Fibroblast of skin of right quadriceps (primary cell): ENCODE data around the gene MTARC2.

Experiments used
- DNase-seq: peaks from one replicate; pipeline ENCODE4 v3.0.0-alpha.2; 2013

The MTARC2 gene

DNA sequence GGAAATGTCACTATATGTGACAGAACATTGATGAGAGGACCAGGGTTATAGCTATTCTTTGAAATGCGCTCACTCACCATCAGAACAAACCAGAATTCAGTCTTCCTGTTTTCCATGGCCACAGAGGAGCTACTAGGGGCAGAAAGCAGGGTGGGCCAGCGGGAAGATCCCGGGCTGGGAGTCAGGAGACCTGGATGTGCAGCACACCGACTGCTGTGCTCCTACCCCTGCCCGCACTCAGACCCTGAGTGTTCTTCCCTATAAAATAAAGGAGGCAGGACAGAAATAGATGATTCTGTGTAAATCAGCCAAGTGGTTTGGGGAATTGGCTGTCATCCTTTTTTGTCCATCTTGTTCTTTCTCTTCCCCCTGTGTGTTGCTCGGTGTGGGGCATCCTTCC lies 59.6 kb downstream of the MTARC2 start:
- no peak for DNase-seq

DNA sequence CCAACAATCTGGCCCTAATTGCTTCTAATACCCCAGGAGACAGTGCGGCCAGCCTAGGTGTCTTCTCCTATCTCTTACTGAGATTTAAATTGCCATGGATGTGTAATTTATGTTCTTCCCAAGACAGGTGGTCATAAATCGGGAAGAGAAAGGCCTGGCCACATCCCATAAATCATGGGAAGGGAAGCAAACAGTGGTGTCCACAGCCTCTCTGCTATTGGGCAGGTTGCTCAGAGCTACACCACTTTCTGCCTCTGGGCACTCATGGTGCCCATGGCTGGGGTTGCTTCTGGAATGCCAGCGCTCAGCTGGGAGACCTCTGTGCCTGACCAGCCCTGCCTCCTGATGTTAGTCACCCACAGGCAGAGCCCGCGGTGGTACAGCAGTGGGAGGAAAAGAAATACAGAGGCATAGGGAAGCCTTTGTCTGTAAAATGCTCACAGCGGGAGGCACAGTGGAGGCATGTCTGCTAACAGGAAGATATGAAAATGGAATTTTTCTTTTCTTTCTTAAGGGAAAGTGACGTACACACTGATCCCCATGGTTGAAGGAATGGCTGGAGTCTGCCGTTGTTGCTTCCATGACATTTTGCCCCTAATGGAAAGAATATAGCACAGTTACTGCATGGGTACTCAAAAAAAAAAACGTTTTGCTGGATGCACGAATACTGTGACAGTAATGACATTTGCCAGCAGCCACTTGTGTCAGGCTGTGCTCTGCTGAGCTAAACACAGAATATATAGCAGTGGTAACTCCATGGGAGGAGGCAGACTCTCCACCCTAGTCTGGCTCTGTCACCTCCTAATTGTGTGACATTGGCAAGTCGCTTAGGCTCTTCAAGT lies 60.4 kb downstream of the MTARC2 start:
- DNase-seq, result no peak

DNA sequence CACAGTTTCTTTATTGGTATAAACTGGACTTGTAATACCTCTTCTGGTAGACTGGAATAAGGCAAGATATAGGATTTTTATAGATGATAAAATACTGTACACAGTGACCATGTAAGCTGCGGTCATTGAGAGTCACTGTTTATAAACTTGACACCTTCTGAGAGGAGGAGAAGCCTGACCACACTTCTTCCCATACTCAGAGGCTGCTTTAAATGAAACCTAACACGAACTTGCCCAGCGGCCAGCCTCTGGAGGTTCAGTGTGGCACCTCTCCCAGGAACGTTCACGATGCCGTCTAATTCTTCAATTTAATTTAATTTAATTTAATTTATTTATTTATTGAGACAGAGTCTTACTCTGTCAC lies 61.0 kb downstream of the MTARC2 start:
- DNase-seq, result no peak

DNA sequence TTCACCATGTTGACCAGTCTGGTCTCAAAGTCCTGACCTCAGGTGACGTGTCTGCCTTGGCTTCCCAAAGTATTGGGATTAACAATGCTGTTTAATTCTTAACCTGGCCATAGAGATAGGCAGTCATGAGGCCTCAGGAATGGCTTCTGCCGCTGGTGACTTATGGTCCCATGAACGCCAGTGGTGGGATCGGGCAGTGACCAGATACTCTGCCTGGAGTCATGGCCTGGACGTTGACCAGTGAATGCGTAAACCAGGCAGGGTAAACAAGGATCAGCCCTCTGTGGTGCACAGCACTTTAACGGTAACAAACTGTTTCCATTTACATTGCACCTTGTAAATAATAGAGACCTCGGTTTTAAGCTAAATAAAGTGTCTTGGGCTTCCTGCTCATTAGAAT lies 61.6 kb downstream of the MTARC2 start:
- DNase-seq, result no peak

DNA sequence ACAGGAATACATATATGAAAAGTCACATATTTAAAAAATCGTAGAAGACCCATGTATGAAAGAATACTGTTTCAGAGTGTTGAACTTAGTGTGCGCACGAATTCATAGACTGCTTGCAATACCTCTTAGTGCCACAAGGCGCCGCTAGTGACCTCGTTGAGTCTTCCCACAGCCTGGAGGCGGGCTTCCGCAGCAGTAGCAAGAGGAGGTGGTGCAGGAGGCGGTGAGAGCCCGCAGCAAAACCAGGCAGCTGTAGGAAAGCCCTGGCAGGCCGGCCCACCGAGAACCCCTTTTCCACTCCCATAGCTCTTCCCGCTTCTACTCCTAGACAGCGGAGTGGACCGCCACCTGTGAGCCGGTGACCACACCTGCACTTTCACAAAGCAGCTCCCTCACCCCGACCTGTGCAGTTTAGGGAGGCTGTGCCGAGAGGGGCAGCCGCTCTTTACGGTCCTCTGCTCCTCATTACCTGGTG lies 62.1 kb downstream of the MTARC2 start:
- peak; percentile 80 for DNase-seq

DNA sequence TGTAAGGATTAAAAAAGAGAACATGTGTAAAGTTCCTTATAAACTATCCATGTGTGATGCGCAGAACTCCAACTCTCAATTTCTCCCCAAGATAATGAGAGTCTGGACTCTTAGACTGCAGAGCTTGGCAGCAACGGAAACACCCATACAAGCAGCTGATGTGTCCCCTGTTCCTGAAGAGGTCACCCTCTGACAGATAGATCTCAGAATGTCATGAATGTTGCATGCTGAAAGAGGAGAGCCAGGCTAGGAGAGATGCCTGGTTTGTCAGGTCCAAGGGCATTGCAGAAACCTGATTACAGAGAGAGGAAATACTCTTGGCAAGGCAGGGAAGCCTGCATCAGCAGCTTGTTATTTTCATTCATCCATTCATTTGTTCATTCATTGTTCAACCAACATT lies 62.8 kb downstream of the MTARC2 start:
- no peak for DNase-seq

DNA sequence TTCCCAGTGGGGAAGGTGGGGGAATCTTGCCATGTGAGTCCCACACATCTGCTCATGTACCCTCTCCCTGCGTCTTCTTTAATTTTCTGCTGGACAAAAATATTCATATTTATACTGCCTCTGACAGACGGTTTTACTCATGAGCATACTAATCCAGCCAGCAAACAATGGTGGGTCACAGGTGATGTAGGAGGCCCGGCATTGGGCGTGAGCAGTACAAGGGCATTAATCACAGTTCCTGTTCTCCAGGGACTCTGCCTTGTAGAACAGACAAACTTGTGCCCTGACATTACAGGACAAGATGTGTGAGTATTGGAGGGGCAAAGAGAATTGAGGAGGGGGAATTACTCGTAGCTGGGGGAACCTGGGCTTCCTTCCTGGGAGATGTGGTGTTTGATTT lies 63.6 kb downstream of the MTARC2 start:
- DNase-seq, result no peak

DNA sequence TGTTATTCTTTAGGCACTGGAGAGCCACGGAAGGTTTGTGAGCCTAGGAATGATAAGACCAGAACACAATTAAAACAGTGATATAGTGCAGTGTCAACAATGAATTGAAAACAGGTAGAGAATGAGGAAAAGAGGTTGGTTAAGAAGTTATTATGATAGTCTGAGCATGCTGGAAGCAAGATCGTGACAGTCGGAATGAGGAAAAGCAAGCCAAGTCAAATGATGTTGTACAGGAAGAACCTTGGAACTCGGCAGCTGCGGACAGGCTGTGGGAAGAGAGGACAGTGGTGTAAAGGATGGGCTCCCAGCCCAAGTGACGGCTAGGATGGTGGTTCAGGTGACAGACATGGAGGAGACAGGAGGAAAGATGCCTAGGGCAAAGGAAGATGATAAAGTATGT lies 64.2 kb downstream of the MTARC2 start:
- DNase-seq, result no peak

DNA sequence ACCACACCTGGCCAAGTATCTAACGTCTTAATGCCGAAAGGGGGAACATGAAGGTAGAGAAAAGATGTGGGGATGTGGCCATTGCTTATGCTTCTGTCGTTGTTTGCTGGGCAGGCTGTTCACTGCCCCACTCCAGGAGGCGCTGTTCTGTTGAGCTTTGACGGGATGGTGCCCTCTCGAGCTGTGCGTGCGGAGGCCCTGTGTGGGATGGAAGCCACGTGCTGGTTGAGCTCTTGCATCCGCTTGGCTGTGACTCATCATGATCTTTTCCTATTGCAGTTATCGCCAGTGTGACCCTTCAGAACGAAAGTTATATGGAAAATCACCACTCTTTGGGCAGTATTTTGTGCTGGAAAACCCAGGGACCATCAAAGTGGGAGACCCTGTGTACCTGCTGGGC lies 64.9 kb downstream of the MTARC2 start:
- DNase-seq, result no peak

DNA sequence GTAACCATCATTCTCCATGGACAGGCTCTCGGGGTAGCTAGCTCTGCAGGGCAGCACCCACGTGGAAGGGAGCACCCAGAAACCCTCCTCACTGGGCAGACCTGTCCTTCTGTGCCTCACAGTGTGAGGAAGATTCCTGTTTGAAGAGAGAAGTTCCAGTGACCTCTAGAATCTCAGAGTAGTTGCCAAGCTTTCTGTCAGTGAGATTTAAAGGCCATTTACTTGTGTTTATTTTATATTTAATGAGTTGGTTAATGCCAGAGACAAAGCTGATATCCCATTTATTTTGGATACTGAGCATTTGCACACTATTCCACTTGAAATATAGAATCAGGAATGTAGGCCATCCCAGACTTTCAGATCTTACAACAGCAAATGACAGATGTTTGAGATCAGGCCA lies 67.3 kb downstream of the MTARC2 start:
- DNase-seq, result no peak

DNA sequence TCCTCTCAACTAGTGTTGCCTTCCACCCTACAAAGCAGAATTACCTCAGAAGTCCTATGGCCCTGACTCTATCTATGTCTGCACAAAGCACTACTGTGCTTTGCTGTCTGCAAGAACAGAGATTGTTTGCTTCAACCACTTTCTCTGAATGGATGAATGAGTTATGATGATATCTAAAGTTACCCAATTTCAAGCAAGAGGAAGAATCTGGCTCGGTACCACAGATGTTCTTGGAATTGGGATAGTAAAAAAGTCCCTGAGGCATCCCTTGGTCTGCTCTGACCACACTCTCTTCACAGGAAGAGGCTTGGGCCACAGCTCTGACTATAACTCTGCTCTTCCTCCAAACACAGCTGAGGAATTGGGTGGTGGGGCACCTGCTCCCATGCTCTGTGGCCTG lies 69.8 kb downstream of the MTARC2 start:
- peak; percentile 33 for DNase-seq

DNA sequence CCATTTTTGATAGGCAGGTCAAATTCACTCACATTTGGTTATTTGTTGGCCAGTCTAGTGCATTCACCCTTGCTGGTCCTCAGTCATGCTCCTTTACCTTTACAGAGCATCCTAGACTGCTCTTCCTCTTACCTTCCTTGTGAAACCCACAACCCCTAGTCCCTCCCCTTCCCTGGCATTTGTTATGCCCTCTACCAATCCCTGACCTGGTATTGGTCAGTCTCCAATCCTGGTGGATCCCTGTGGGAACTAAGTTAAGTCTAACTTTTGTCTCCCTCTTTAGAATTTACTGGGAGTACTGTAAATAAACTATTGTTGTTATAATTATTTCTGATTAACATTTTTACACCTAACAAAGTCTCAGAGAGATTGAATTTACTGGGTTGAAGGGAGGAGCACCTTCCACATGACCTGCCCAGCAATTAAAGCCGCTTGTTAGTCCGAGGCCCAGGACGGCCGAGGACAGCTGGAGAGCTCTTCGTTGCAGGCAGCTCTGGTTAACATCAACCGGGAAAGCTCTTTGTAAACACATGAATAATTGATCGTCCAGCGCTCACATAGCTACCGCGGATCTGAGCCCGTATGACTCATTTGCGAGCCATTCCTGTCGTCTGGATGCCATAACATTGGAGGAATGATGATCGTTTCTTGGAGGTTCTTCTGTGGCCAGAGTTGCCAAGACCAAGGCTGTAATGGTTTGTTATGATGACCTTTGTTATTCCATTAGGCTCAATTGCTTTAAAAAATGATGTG lies 70.5 kb downstream of the MTARC2 start:
- DNase-seq, result peak; percentile 87

DNA sequence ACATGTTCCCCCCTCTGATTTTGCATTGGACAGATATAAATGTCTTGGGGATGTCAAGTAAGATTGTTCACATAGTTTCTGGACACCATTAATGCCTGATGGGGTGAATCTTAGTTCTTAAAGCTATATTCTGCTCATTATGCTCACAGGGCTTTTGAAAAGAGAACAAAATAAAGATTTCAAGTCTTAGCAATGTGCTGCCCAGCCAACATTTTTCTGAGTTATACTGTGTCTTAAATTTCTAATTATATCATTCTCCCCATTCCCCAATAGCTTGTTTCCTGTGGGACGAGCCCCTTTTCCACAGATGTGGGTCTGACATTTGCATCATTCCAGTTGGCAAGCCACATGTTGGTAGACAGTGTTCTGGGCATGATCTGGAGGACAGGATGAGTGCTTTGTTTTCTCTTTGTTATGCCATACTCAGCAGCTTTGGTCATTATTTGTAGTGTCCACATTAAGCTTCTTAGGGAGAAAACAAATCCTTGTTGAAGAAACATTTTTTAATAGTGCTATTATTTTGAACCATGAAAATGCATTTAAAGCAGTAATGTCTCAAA lies 71.4 kb downstream of the MTARC2 start:
- no peak for DNase-seq

DNA sequence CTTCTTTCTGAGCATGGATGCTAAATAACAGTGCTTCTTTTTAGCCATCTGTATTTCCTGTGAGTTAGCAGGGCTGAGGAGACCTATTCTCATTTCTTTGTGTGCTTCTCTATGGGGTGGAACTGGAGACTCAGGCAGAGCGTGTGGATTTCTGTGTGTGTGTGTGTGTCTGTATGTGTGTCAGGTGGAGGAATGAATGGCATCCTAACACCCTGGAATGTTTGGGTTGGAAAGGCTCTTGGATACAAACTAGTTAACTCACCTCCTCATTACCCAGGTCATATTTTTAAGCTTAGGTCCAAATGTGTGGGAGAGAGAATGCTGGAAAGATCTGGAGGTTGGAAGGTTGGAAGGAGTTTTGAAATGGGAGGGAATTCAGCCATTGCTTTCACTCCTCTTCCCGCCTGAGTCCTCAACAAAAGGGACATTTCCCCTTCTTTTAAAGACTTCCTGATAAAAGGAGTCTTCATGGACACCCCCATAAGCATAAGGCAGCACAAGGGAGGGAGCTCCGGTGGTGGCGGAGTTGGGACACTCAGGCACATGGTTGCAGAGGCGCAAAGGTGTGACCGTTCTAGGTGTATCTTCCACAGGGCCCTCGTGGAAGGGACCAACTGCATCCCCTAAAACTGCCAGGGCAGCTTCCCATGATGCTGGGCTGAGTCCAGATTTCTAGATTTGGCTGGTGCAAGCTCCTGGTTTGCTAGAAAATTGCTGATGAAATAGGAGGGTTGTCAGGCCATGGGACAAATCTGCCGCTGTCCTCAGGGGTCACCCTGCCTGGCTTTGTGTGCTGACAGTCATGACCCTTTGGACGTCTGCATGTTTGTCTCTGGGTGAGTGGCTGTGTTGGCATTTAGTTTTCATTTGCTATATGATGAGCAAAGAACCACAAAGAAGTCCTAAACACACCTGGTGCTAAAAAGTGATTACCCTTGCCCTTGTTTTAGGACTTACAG lies 76.2 kb downstream of the MTARC2 start:
- DNase-seq, result peak; percentile 47

DNA sequence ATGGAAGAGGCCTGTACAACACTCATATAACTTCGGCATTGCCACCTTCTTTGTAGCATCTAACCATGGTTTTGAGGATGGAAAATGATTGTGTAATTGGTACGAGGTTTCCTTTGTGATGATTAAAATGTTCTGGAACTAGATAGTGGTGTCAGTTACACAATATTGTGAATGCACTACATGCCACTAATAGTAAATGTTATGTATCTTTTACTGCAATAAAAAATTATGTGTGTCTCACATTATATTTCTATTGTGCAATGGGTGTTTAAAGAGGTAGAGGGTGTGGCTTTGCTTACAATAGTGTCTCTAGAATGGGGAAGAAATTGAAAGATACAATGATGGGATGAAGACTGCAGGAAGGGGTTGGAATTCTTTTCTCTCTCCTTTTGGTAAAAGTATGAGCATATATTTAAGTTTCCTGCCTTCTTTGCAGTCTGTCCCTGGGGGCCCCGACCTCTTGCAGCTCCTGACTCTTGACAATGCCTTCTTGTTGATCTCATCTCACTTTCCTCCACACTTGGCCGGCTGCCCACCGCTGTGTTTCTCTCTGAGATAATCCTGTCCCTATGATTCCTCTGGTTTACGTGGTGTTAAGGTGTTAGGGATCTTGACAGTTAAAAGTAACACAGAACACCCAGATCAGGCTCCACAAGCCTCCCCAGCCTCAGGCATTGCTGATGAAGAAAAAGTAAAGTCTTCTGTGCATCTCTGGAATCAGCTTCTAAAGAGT lies 77.9 kb downstream of the MTARC2 start:
- peak; percentile 37 for DNase-seq

DNA sequence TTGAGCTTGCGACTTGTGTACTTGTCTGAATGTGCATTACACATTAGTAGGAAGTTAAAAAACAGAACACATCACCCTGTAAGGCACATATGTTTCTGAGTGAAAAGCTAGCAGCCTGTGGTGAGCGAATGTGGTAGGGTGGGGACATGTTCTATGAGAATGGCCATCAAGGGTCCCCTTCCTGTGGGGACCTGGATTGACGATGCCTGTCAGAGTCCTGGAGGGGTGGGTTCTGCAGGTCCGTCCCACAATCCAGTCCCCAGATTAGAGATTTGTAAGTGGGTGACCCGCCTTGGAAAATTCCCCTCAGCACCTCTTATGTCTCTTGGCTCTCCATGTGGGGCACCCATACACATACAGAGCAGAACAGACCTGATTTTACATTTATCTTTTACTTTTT lies 78.6 kb downstream of the MTARC2 start:
- DNase-seq, result no peak

DNA sequence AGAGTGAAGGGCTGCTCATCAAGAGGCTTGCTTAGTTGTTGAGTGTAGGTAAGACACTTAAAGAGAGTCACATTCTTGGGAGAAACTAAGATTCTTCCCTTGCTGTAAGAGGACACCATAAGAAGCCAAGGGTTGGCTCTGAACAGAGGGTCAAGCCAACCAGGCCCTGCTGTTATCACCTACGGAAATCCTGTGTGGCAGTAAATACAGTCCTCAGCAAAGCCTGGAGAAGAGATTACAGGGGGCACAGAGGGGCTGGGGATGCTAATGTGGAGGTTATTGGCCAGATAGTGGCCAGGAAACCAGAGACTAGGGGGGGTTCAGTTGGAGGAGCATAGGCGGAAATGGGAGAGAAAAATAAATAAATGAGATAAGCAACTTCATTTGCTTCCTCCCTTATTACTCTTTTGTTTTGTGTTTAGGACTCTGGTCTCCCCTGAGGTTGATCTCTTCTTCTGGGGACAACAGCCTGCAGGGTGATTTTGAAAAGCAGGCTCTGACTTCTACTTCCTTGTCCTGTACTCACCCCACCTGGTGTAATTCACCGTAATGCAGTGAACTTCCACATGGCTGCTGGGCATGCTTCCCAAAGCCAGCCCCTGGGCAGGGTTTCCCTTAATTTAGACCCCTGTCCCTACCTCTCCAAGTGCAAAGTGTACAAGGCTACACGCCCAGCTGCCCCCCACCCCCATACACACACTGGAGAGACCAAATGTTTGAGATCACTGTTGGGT lies 79.5 kb downstream of the MTARC2 start:
- DNase-seq, result no peak

DNA sequence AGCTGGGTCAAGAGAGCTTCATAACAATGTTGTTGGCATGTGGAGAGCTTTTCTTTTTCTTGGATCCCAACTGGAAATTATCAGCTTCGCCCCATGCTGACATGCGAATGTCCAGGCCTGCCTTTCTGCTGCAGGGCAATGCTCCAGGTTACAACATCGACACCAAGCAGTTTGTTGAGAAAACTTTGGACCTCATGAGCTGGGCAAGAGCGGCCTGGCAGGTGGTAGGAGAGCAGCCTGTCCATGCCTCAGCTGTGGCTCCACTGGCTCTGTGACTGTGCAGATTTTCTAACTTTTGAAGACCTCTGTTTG lies 80.0 kb downstream of the MTARC2 start:
- no peak for DNase-seq

DNA sequence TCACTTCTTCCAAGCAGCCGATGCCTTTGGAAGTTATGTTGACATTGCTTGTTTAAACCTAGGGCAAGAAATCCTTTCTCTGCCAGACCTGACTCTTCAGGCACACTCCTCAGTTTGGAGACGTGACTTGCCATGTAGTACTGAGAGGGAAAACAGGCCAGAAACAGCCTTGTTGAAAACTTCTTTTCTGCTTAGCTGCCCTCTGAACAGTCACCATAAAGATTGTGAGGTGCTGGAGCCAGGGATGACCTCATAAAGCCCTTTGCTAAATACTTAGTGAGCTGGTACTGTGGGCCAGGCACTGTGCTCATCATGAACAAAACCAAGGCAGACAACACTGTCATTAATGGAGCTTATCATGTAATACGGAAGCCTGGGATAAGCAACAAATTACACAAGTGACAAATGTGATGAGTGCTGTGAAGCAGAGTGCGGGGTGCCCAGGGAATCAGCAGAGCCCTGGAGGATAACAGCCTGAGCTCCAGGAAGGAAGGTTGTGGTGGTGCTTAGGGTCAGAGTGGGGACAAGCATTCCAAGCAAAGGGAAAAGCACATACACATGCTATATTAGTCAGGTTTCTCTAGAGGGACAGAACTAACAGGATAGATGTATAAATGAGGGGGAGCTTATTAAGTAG lies 80.9 kb downstream of the MTARC2 start:
- DNase-seq, result no peak

DNA sequence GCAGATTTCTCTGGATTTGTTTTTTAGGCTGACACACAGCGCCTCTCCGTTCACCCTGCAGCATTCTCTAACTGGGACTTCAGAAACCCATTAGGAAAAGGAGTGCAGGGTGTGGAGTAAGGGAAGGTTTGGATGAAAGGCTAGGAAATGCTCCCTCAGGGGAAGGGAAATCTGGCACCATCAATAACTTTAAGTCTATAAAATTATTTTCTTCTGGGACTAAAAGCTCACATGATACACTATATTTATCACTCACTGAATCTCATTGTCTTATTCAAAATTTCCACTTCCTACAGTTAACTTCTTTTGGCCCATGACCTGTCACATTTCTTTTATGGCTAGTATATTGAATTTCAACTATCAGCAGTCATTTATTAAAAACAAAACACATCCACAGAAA lies 85.3 kb downstream of the MTARC2 start:
- DNase-seq, result no peak
